Measurements from ENCODE around the gene ZNF106.

- no peak for TF ChIP-seq CTCF (IDR thresholded peaks at IDR 0.05)
- peak; percentile 87 for TF ChIP-seq POLR2A (IDR thresholded peaks at IDR 0.05)
Observed at GRCh38 chr15:42495361-42496212, 4.6 kb upstream of the ZNF106 start, which contains the start of gene SNAP23.

Data from right lobe of liver (tissue), 4 donors.